Stimulated activated naive B cell treated with anti-CD40 and anti-IgM and Interleukin-4, amounts not matched to agents 10 μg/mL and 1 μg/mL and 100 μg/mL, for 72 hours (primary cell): ENCODE measurements around the gene ZPBP2.
"Not testable (repeated sequence)": the region's sequence is repeated elsewhere in the genome, so short reads cannot be mapped to it uniquely, and the experiment has no call there.

ENCODE experiments used
- ATAC-seq, 2 donors: fragments of 150-1000 bp; cut with Tn5 transposase; replicated peaks; 2 replicates each; pipeline ENCODE4 v1.10.0; 2021; ENCODE audit warnings: moderate library complexity in 1 of 2
- DNase-seq: peaks from one replicate; pipeline ENCODE4 v3.0.0; 2021
- H3K27ac Mint-ChIP-seq: one replicate; pipeline ENCODE4 v1.8.0; 2022; ENCODE audit warnings: mild to moderate bottlenecking, mixed read lengths
- H3K27me3 Mint-ChIP-seq, 2 donors: one replicate each; pipeline ENCODE4 v1.8.0; 2022; ENCODE audit warnings: mixed read lengths in 2 of 2
- H3K36me3 Mint-ChIP-seq, 2 donors: one replicate each; pipeline ENCODE4 v1.8.0; 2022; ENCODE audit warnings: mixed read lengths in 2 of 2, mild to moderate bottlenecking in 1 of 2
- H3K4me1 Mint-ChIP-seq, 2 donors: one replicate each; pipeline ENCODE4 v1.8.0; 2022; ENCODE audit warnings: mixed read lengths in 2 of 2, mild to moderate bottlenecking in 1 of 2
- H3K4me3 Mint-ChIP-seq, 2 donors: one replicate each; pipeline ENCODE4 v1.8.0; 2022; ENCODE audit warnings: mild to moderate bottlenecking in 2 of 2, mixed read lengths in 2 of 2, moderate library complexity in 1 of 2
- H3K9me3 Mint-ChIP-seq, 2 donors: one replicate each; pipeline ENCODE4 v1.8.0; 2022; ENCODE audit warnings: mixed read lengths in 2 of 2, mild to moderate bottlenecking in 1 of 2

The ZPBP2 gene

DNA sequence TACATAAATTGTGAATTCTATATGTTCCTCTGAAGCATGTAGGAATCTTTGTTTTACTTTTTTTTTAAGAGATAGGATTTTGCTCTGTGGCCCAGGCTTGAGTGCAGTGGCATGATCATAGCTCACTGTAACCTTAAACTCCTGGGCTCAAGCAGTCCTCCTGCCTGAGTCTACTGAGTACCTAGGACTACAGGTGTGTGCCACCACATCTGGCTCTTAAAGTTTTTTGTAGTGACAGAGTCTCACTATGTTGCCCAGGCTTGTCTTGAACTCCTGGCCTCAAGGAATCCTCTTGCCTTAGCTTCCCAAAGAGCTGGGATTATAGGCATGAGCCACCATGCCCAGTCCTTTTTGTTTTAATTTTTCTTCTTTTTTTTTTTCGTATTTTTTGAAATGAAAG lies 29.2 kb upstream of the ZPBP2 start:
- peaks cover 79 to 80% of the 10 kb centered on the region in 2 donors for H3K36me3 Mint-ChIP-seq
- DNase-seq = no peak
- ATAC-seq = no peak
- peak overlapping the region; percentile 77 for H3K27ac Mint-ChIP-seq
- H3K4me1 Mint-ChIP-seq = peaks cover 33 to 80% of the 10 kb centered on the region in 2 donors
- H3K4me3 Mint-ChIP-seq = no peak overlapping the region
- no peaks in the 10 kb centered on the region for H3K27me3 Mint-ChIP-seq
- peaks cover 21 to 25% of the 10 kb centered on the region in 2 donors for H3K9me3 Mint-ChIP-seq

DNA sequence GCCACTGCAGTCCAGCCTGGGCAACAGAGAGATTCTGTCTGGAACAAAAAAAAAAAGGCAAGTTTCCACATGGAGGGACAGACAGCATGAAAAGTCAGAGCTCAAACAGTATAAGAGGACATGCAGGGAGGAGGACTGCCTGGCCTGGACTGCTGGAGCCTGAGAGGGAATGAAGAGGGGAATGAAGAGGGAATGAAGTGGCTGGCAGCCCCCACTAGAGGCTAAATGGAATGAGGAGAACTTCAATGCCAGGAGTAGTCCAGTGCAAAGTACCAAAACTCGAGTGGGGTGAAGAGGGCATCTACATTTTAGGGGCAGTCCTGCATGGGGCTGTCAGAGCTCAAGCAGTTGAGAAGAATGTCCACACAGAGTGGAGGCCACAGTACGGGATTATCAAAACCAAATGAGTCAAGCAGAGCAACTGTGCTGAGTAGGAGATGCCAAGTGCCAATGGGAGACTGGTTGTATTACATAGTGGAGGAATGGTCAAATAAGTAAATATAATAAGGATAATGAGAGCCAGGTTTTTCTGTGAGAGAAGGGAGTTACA lies 26.8 kb upstream of the ZPBP2 start:
- Mint-ChIP-seq H3K27me3 (no peaks in the 10 kb centered on the region), H3K4me1 (peaks cover 25 to 74% of the 10 kb centered on the region in 2 donors), H3K36me3 (peaks cover 66 to 71% of the 10 kb centered on the region in 2 donors), H3K9me3 (peaks cover 9 to 12% of the 10 kb centered on the region in 2 donors), H3K27ac (peak overlapping the region; percentile 37), H3K4me3 (peak overlapping the region in 1 of 2 donors; percentile 43)
- ATAC-seq (no peak), DNase-seq (no peak)

DNA sequence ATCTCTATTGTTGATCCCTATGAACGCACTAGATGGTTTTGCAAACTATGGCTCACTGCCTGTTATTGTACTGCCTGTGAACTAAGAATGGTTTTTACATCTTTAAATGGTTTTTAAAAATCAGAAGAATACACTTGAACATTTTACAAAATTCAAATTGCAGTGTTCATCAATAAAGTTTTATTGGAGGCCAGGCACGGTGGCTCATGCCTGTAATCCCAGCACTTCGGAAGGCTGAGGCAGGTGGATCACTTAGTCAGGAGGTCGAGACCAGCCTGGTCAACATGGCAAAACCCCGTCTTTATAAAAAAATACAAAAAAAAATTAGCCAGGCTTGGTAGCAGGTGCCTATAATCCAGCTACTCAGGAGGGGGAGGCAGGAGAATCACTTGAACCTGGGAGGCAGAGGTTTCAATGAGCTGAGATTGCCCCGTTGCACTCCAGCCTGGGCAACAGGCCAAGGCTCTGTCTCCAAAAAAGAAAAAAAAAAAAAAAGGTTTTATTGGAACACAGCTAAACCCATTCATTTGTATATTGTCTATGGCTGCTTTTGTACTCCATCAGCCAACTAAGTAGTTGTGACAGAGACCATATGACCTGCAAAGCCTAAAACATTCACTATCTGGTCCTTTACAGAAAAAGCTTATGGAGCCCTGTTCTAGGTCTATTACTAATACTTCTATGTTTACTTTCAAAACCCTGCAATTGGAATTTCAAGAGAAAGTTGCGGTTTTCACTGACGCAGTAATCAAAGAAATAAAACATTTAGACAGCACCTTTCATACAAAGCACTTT lies 22.8 kb upstream of the ZPBP2 start:
- H3K36me3 Mint-ChIP-seq = peaks cover 48 to 57% of the 10 kb centered on the region in 2 donors
- no peak overlapping the region for H3K27ac Mint-ChIP-seq
- no peaks in the 10 kb centered on the region for H3K9me3 Mint-ChIP-seq

DNA sequence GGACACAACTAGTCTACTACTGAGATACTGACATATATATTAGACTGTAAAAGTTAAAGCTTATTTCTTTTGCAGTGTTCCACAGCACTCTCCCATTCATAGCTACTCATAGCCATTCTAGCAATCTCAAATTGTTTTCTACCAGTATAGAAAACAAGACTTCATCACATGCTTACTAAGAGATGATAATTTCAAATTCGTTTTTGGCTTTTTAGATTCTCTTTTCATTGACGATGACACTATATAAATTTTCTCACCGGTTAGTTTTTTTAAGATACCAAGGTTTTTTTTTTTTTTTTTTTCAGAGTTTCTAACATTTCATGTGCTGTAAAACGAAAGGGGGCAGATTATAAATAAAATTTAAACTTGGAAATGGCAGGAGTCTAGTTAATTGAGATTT lies 21.8 kb upstream of the ZPBP2 start:
- H3K9me3 Mint-ChIP-seq = no peaks in the 10 kb centered on the region
- peak overlapping the region; percentile 60 for H3K27ac Mint-ChIP-seq
- ATAC-seq (no peak), DNase-seq (no peak)
- no peak overlapping the region for H3K4me3 Mint-ChIP-seq
- H3K4me1 Mint-ChIP-seq = peaks cover 41 to 72% of the 10 kb centered on the region in 2 donors
- peaks cover 42 to 51% of the 10 kb centered on the region in 2 donors for H3K36me3 Mint-ChIP-seq
- no peaks in the 10 kb centered on the region for H3K27me3 Mint-ChIP-seq

More for the DNA sequence above, 22.8 kb upstream of the ZPBP2 start:
- no peaks in the 10 kb centered on the region for H3K27me3 Mint-ChIP-seq
- ATAC-seq (no peak), DNase-seq (no peak)
- peak overlapping the region in 1 of 2 donors; percentile 41 for H3K4me3 Mint-ChIP-seq
- peaks cover 46 to 78% of the 10 kb centered on the region in 2 donors for H3K4me1 Mint-ChIP-seq

DNA sequence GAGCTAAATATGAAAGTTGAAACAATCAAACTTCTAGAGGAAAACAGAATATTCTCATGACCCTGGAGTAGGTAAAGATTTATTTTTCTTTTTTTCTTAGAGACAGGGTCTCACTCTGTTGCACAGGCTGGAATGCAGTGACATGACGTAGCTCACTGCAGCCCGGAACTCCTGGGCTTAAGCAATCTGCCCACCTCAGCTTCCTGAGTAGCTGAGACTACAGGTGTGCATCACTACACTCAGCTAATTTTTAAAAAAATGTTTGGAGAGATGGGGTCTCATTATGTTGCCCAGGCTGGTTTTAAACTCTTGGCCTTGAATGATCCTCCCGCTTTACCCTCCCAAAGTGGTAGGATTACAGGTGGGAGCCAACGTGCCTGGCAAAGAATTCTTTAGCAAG lies 19.4 kb upstream of the ZPBP2 start:
- Mint-ChIP-seq H3K4me1 (peaks cover 39 to 66% of the 10 kb centered on the region in 2 donors), H3K36me3 (peaks cover 36 to 47% of the 10 kb centered on the region in 2 donors), H3K4me3 (peak overlapping the region in 1 of 2 donors; percentile 37), H3K9me3 (no peaks in the 10 kb centered on the region), H3K27me3 (no peaks in the 10 kb centered on the region), H3K27ac (peak overlapping the region; percentile 31)
- DNase-seq (no peak), ATAC-seq (peak in 1 of 2 donors; percentile 36)

DNA sequence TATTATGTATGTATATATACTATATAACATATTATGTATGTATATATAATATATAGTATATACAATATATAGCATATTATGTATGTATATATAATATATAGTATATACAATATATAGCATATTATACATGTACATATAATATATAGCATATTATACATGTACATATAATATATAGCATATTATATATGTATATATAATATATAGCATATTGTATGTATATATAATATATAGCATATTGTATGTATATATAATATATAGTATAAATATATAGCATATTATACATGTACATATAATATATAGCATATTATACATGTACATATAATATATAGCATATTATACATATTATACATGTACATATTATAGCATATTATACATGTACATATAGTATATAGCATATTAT lies 17.8 kb upstream of the ZPBP2 start:
- Mint-ChIP-seq H3K36me3 (peaks cover 40 to 51% of the 10 kb centered on the region in 2 donors), H3K4me1 (peaks cover 40 to 65% of the 10 kb centered on the region in 2 donors)
- DNase-seq, H3K9me3 Mint-ChIP-seq, H3K27ac Mint-ChIP-seq, H3K27me3 Mint-ChIP-seq, ATAC-seq, H3K4me3 Mint-ChIP-seq: not testable (repeated sequence)

DNA sequence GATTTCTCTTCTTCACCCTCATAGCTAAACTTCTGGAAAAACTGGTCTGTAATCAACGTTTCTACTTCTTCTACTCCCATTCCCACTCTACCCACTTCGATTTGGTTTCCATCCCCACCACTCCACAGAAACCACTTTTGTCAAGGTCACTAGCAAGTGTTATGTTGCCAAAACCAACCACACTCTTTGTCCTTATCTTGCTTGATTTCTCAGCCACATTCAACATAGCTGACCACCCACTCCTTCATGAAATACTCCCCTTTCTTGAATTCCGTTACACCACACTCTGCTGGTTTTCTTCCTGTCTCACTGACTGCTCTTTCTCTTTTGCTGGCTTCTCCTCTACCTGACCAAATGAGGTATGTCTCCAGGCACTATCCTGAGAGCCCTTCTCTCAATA lies 15.8 kb upstream of the ZPBP2 start:
- Mint-ChIP-seq H3K27ac (peak overlapping the region; percentile 52), H3K4me1 (peaks cover 40 to 64% of the 10 kb centered on the region in 2 donors), H3K27me3 (no peaks in the 10 kb centered on the region), H3K36me3 (peaks cover 39 to 47% of the 10 kb centered on the region in 2 donors), H3K4me3 (peak overlapping the region; percentile 2 to 45), H3K9me3 (no peaks in the 10 kb centered on the region)
- peak; percentile 36 to 44 for ATAC-seq
- no peak for DNase-seq

DNA sequence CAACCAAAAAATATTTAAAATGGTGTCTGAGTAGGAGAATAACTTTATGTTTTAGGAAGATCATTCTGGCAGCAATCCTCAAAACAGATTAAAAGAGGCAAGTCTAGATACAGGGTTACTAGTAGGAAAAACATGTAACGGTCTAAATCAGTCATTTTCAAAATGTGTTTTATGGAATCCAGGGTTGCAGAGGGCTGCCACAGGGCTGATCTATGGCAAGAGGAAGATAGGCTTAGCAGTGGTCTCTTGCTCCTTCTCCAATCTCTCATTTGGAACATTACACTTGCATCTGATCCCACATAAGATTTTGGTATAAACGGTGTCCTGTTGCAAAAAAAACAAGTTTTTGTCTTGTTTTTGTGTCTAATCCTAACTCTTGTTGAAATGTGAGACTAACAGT lies 13.1 kb upstream of the ZPBP2 start:
- no peaks in the 10 kb centered on the region for H3K9me3 Mint-ChIP-seq
- DNase-seq (no peak), ATAC-seq (no peak)
- H3K36me3 Mint-ChIP-seq = peaks cover 34 to 48% of the 10 kb centered on the region in 2 donors
- peaks cover 25 to 49% of the 10 kb centered on the region in 2 donors for H3K4me1 Mint-ChIP-seq
- peak overlapping the region; percentile 73 for H3K27ac Mint-ChIP-seq
- H3K27me3 Mint-ChIP-seq = no peaks in the 10 kb centered on the region
- no peak overlapping the region for H3K4me3 Mint-ChIP-seq

DNA sequence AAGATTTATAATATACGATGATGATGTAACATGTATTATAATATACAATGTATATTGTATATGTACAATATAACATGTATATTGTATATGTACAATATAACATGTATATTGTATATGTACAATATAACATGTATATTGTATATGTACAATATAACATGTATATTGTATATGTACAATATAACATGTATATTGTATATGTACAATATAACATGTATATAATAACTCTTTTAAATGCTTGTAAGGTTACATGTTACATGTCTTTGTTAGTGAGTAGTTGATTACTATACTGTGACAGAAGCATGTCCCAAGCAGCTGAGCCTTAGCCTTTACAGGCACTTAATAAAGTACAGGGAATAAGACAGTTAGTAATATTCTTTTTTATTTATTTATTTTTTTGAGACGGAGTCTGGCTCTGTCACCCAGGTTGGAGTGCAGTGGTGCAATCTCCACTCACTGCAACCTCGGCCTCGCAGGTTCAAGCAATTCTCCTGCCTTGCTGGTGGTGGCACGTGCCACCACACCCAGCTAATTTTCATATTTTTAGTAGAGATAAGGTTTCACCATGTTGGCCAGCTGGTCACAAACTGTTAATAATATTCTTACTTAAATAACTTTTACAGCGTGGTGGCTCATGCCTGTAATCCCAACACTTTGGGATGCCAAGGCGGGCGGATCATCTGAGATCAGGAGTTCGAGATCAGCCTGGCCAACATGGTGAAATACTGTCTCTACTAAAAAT lies 11.9 kb upstream of the ZPBP2 start:
- H3K36me3 Mint-ChIP-seq = peaks cover 34 to 50% of the 10 kb centered on the region in 2 donors
- H3K4me1 Mint-ChIP-seq = peaks cover 27 to 50% of the 10 kb centered on the region in 2 donors
- not testable (repeated sequence) for H3K27me3 Mint-ChIP-seq, H3K9me3 Mint-ChIP-seq, H3K4me3 Mint-ChIP-seq, ATAC-seq, H3K27ac Mint-ChIP-seq, DNase-seq

DNA sequence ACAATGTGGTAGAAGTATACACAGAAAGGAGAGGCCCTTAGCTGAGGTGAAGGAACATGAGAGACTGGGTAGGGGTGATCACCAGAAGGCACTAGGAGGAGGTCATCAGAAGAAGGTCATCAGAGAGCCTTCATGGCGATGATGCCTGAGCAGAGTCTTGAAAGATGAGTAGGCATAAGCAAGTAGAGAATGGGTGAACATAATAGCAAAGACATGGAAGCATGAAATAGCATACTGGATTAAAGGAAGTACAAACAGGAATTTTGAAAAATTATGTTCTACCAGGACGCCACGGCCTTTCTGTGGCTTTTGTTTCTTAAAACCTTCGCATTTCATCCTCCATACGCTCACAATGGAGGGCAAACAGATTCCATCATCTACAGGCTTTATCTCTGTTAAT lies 6.8 kb upstream of the ZPBP2 start:
- H3K36me3 Mint-ChIP-seq = peaks cover 21 to 31% of the 10 kb centered on the region in 2 donors
- H3K4me1 Mint-ChIP-seq = peaks cover 20 to 39% of the 10 kb centered on the region in 2 donors
- H3K27ac Mint-ChIP-seq = peak overlapping the region; percentile 91
- H3K9me3 Mint-ChIP-seq = no peaks in the 10 kb centered on the region
- DNase-seq = no peak
- peak overlapping the region; percentile 84 to 87 for H3K4me3 Mint-ChIP-seq
- no peaks in the 10 kb centered on the region for H3K27me3 Mint-ChIP-seq
- ATAC-seq = no peak

DNA sequence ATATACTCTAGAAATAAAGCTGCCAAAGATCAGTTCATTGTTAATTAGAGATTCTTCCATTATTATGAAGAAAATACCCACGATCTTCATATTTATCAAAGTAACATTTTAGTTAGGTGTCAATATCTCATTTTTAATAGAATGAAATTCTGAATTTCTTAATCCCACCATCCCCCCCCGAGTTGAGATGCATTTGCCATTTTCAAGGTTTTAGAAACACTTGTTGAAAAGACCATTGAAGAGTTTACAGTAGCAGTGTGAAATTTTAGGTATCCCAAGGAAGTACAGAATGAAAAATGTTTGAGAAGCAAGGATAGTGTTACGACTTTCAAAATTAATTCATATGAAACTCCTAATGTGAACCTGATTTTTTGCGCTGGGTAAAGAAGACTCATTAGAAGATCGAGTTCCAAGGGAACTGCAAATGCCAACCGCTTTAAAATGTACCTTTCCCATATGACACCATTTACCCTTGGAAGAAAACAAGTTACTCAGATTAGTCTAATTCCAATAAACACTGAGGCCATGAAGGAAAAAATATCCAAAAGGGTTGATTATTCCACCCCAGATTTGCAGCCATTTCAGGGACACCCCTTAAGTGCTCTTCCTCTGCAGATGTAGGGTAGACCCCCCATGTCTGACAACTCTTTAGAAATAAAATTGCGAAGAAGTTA lies 4.6 kb upstream of the ZPBP2 start:
- H3K4me3 Mint-ChIP-seq = peak overlapping the region; percentile 96
- peaks cover 24 to 27% of the 10 kb centered on the region in 2 donors for H3K36me3 Mint-ChIP-seq
- ATAC-seq = peak in 1 of 2 donors; percentile 4
- DNase-seq = no peak
- peak overlapping the region; percentile 98 for H3K27ac Mint-ChIP-seq
- H3K27me3 Mint-ChIP-seq = no peaks in the 10 kb centered on the region
- peaks cover 28 to 48% of the 10 kb centered on the region in 2 donors for H3K4me1 Mint-ChIP-seq
- H3K9me3 Mint-ChIP-seq = peaks cover 0 to 4% of the 10 kb centered on the region in 2 donors

DNA sequence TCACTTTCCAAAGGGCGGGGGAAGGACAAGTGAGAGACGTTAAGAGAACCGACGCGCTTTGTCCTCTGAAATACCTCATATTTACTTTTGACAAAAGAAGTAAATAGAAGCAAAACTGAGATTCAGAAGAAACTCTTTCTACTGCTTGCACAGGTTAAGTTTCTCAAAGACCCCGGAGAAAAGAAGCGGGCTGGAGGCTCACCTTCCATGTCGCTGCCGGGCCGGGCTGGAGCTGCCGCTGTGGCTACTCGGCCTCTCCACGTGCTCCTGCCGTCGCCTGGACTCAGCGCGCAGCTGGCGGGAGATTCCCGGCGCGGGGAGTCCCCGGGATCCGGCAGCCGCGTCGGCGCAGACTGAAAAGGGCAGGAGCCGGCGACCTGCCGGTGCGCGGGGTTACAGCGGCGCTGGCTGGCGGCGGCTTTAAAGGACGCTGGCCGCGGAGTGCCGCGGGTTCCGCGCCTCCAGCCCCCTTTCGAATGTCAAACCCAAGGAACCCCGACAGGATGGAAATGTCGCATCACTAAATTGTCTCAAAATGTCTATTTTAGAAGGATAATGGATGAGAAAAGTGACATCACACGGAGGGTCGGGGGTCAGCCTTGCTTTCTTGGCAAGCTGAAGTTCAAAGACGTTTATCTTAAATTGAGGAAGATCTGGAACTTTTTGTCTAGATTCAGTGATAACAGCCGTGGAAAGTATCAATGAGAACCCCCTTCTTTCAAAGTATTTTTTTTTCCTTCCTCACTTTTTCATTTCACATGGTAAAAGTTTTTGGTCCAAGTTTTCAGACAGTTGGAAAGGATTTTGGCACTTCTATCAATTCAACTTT lies 3.9 kb upstream of the ZPBP2 start, which contains the start of gene IKZF3:
Gene IKZF3 (minus strand): TSS at position 395 of the 829 bp plus-strand sequence. CDS start 186 bp downstream, at position 209.
- H3K9me3 Mint-ChIP-seq = peaks cover 0 to 4% of the 10 kb centered on the region in 2 donors
- no peaks in the 10 kb centered on the region for H3K27me3 Mint-ChIP-seq
- DNase-seq = peak; percentile 90
- H3K4me3 Mint-ChIP-seq = peak within 1 kb of the TSS; percentile 96
- H3K27ac Mint-ChIP-seq = peak within 1 kb of the TSS; percentile 98
- peaks cover 23 to 24% of the 10 kb centered on the region in 2 donors for H3K36me3 Mint-ChIP-seq
- H3K4me1 Mint-ChIP-seq = peaks cover 29 to 55% of the 10 kb centered on the region in 2 donors
- peak; percentile 70 to 71 for ATAC-seq
